HG03139 (cell line): Measurements from ENCODE around the gene ANKRD45.
"Not testable (repeated sequence)": the region's sequence is repeated elsewhere in the genome, so short reads cannot be mapped to it uniquely, and the experiment has no call there.

Experiments
- ATAC-seq: cut with Tn5 transposase; IDR thresholded peaks from one replicate; pipeline ENCODE4 v1.9.1; 2021; ENCODE audit not compliant: unreplicated experiment

Gene ANKRD45

DNA sequence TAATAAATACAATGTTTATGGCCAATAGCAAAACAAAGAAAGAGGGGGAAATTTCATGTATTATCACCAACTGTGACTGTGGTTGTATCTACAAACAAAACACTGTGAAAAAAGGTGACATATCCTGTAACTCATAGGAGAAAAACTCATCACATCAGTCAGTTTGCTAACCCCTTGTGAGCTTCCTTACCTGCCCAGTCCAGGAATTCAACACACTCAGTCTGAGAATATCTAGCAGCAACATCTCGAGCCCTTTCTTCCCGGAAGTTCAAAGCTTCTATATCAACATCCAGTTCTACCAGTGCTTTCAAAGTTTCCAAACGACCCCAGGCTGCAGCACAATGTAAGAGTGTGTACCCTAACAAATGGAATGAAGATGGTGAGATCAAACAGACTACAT is 23.0 kb downstream of the ANKRD45 start:
- ATAC-seq, result no peak

- not testable (repeated sequence) for ATAC-seq
These were observed 27.1 kb downstream of the ANKRD45 start for GRCh38 chr1:173642450-173643139.

- no peak for ATAC-seq
These were observed 30.5 kb downstream of the ANKRD45 start for GRCh38 chr1:173639102-173639501.

DNA sequence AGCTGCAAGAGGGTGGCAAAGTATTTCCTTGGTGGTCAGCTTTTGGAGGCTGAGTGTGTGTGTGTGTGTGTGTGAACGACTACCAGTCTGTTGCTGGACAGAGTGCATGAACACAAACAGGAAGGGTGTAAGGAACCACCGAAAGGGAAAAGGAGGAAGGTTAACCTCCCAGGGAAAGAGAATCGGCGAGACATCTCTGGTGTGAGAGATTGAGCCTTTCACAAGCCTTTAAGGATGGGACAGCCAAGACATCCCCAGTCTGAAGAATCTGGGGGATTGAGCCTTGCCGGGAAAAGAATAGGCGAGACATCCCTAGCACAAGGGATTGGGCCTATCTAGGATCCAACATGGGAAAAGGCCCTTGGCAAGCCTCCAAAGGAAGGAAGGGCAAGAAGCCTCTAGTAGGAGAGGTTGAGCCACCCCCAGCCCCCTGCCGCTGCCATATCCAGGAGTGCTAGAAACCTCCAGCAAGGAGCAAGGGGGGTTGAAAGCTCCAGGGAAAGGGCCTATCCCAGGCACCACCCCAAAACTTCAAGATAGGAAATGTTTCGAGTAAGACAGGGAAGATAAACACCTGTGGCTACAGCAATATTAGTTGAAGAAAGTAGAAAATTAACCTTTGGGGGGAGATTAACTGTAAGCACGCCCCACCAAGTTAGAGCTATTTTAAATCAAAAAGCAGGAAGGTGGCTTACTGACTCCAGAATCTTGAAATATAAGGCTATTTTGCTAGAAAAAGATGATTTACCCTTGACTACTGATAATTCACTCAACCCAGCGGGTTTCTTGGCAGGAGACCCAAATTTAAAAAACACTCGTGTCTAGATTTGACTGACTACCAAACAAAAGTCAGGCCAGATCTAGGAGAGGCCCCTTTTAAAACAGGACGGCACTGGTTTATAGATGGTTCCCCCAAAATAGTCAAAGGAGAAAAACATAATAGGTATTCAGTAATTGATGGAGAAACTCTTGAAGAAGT is 31.3 kb downstream of the ANKRD45 start:
- ATAC-seq, result no peak

- not testable (repeated sequence) for ATAC-seq
These were observed 32.2 kb downstream of the ANKRD45 start for GRCh38 chr1:173637236-173638042.

- no peak for ATAC-seq
These were observed 34.5 kb downstream of the ANKRD45 start, which contains the start of gene TEX50 for GRCh38 chr1:173635116-173635515. Gene TEX50, plus strand, starts transcription at chr1:173635338. Its CDS starts 184 bp downstream, at chr1:173635522.

- no peak for ATAC-seq
These were observed 40.8 kb downstream of the ANKRD45 start for GRCh38 chr1:173628888-173629287.

- ATAC-seq, result no peak
These were observed 42.4 kb downstream of the ANKRD45 start for GRCh38 chr1:173627269-173627668.

- ATAC-seq, result no peak
These were observed 52.8 kb downstream of the ANKRD45 start for GRCh38 chr1:173616859-173617258.

DNA sequence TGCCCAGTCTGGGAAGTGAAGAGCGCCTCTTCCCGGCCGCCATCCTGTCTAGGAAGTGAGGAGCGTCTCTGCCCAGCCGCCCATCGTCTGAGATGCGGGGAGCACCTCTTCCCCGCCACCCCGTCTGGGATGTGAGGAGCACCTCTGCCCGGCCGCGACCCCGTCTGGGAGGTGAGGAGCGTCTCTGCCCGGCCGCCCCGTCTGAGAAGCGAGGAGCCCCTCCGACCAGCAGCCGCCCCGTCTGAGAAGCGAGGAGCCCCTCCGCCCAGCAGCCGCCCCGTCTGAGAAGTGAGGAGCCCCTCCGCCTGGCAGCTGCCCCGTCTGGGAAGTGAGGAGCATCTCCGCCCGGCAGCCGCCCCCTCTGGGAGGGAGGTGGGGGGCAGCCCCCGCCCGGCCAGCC is 56.6 kb downstream of the ANKRD45 start:
- not testable (repeated sequence) for ATAC-seq

- ATAC-seq, result no peak
These were observed 61.0 kb downstream of the ANKRD45 start for GRCh38 chr1:173608503-173609216.

DNA sequence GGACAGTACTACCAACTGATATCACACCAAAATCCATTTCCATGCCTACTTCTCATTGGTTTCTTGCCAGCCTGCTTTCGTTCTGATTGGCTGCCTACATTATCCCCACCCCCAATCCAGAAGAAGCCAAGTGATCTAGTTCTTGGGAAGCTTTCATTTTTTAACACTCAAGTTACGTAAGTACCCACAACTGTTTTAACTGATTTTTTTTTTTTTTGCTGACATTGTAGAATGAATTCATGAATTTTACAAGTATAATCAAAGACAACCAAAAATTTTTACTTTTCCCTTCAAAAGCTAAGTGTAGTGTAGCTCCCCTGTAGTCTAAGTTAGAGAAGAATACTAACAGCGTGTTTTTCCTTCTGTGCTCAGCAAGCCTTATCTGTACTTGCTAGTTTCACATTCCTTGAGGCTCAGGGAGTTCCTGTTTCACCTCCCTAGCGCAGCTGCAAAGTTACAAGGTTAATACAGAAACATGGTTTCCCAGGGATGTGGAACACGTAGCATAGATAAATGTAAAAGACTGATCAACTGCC is 66.5 kb downstream of the ANKRD45 start, which contains the start of gene SLC9C2:
Gene SLC9C2, minus strand, starts transcription at position 17 of the 536 bp plus-strand sequence. CDS start 1,296 bp downstream, outside the sequence.
- no peak for ATAC-seq

GRCh38 chr1:173601588-173601987 is 68.1 kb downstream of the ANKRD45 start:
- no peak for ATAC-seq

DNA sequence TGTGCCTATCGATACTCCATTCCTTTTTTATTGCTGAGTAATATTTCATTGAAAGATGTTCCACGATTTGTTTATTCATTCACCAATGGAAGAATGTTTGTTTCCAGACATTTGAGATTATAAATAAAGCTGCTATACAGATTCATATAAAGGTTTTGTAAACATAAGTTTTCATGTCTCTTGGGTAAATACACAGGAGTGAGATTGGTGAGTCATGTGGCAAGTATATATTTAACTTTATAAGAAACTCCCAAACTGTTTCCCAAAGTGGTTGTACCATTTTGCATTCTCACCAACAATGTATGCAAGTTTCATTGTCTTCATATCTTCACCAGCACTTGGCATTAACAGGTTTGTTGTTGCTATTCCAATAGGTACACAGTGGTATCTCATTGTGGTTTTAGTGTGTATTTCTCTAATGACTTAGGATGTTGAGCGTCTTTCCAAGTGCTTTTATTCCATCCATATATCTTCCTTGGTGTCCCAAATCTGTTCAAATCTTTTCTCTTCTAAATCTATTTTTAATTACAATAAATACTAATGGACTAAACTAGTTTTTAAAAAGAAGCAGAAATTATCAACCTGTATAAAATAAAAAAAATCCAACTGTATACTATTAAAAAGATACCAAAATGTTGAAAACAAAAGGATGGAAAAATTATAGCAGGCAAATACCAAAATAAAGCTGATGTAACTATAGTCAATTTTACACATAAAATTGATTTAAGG is 73.4 kb downstream of the ANKRD45 start:
- no peak for ATAC-seq

DNA sequence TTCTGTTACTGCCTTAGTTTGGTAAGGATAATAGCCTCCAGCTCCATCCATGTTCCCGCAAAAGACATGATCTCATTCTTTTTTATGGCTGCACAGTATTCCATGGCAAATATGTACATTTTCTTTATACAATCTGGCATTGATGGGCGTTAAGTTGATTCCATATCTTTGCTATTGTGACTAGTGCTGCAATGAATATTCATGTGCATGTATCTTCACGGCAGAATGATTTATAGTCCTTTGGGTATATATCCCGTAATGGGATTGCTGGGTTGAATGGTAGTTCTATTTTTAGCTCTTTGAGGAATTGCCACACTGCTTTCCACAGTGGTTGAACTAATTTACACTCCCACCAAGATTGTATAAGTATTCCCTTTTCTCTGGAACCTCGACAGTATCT is 78.5 kb downstream of the ANKRD45 start:
- not testable (repeated sequence) for ATAC-seq

GRCh38 chr1:173590557-173590956 is 79.1 kb downstream of the ANKRD45 start:
- ATAC-seq, result no peak

- ATAC-seq, result no peak
These were observed 88.1 kb downstream of the ANKRD45 start for GRCh38 chr1:173581383-173582079.

DNA sequence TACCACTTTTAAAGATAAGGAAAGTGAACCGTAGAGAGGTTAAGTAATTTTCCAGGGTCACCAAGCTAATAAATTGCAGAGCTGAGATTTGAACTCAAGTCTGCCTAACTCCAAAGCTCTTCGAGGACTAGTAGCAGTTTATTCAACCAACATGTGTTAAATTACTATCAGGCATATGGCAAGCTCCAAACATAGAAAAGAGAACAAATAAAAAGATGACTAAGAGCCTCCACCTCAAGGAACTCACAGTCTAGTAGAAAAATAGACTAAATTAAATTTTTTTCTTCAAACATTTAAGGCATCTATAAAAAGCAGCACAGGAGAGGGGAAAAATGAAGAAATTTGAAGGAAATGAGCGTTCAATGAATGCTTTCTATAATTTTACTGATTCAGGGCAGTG is 89.0 kb downstream of the ANKRD45 start:
- ATAC-seq, result no peak

GRCh38 chr1:173580071-173580470 is 89.6 kb downstream of the ANKRD45 start:
- no peak for ATAC-seq
